ENCODE data around the gene KHSRP.

DNA sequence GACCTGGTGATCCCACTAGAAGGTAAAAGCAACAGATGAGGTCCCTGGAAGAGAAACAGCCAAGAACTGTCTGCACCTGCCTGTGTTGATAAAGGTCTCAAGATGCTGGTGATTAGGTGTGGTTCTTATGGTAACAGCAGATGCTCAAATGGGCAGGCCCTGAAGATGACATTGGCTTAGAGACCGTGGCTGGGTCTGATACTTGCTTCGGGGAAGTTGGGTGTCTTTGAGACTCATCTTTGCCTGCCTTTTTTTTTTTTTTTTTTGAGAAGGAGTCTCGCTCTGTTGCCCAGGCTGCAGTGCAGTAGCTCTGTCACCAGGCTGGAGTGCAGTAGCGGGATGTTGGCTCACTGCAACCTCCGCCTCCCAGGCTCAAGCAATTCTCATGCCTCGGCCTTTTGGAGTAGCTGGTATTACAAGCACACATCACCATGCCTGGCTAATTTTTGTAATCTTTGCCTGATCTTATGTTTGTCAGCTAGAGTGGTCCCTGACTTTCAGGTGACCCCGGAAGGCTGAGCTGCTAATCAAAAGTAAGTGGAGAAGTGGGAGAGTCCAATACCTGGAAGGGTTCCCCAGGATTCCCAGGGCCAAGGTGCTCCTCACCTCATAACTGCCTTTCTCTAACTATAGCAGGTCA, 27.1 kb upstream of the KHSRP start:
- TF ChIP-seq, protein P1, sequence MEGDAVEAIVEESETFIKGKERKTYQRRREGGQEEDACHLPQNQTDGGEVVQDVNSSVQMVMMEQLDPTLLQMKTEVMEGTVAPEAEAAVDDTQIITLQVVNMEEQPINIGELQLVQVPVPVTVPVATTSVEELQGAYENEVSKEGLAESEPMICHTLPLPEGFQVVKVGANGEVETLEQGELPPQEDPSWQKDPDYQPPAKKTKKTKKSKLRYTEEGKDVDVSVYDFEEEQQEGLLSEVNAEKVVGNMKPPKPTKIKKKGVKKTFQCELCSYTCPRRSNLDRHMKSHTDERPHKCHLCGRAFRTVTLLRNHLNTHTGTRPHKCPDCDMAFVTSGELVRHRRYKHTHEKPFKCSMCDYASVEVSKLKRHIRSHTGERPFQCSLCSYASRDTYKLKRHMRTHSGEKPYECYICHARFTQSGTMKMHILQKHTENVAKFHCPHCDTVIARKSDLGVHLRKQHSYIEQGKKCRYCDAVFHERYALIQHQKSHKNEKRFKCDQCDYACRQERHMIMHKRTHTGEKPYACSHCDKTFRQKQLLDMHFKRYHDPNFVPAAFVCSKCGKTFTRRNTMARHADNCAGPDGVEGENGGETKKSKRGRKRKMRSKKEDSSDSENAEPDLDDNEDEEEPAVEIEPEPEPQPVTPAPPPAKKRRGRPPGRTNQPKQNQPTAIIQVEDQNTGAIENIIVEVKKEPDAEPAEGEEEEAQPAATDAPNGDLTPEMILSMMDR (IDR thresholded peaks at IDR 0.05) = no peak
- no peak for TF ChIP-seq POLR2AphosphoS5 (IDR thresholded peaks at IDR 0.05)
- no peak for TF ChIP-seq POLR2A (IDR thresholded peaks at IDR 0.05)
